Activated CD8-positive, alpha-beta memory T cell treated with anti-CD3 and anti-CD28 coated beads, Interleukin-2, amount 10 ng/mL, durations not matched to agents 7 days and 5 days (primary cell): ENCODE results near the gene DCTN3. TPM values are rescaled to one million over a fixed set of nuclear protein-coding genes. Genes with fewer than 3 reads are reported as not detected.

Experiments used
- ATAC-seq: fragments of 150-1000 bp; cut with Tn5 transposase; one replicate; pipeline ENCODE4 v1.10.0; 2021; ENCODE audit warnings: moderate library complexity
- CTCF ChIA-PET: fragments of 350-600 bp; sonication (Branson Sonifier 250); formaldehyde crosslinking; loops from one replicate; lab custom pipeline; 2021; ENCODE audit warnings: antibody characterized with exemption; lab: Charles Lee
- DNase-seq: peaks from one replicate; pipeline ENCODE4 v3.0.0-alpha.2; 2020
- H3K27ac Mint-ChIP-seq: one replicate; pipeline ENCODE4 v1.8.0; 2021; ENCODE audit warnings: mild to moderate bottlenecking, mixed read lengths
- H3K27me3 Mint-ChIP-seq: one replicate; pipeline ENCODE4 v1.8.0; 2021; ENCODE audit warnings: mixed read lengths
- H3K36me3 Mint-ChIP-seq: one replicate; pipeline ENCODE4 v1.8.0; 2021; ENCODE audit warnings: mild to moderate bottlenecking, mixed read lengths
- H3K4me1 Mint-ChIP-seq: one replicate; pipeline ENCODE4 v1.8.0; 2021; ENCODE audit warnings: mixed read lengths
- H3K4me3 Mint-ChIP-seq: one replicate; pipeline ENCODE4 v1.8.0; 2021; ENCODE audit warnings: mild to moderate bottlenecking, moderate library complexity, mixed read lengths
- H3K9me3 Mint-ChIP-seq: one replicate; pipeline ENCODE4 v1.8.0; 2022; ENCODE audit warnings: low read depth, mixed read lengths
- total RNA-seq, 2 experiments: library from RNA; stranded (reverse); gene quantifications; one replicate each; pipeline ENCODE4 v1.2.3, GENCODE V29; 2021

Gene DCTN3
- total RNA-seq, 2 experiments from 2014 or later = 106 to 120 TPM

- ATAC-seq (no peak), DNase-seq (no peak)
- Mint-ChIP-seq H3K27me3 (no peaks in the 10 kb centered on the region), H3K9me3 (no peaks in the 10 kb centered on the region), H3K36me3 (peaks cover 10% of the 10 kb centered on the region), H3K4me1 (peaks cover 23% of the 10 kb centered on the region), H3K27ac (no peak overlapping the region), H3K4me3 (peak overlapping the region; percentile 82)
- CTCF ChIA-PET = interaction anchor here (1.0 to 16.1 kb wide), 7 partner anchors 8 to 232 kb away, joined by 3 to 293 read pairs (median 5); partner anchors contain the start of genes ARID3C, DCTN3 and SIGMAR1
Observed at GRCh38 chr9:34610434-34611206, 9.7 kb downstream of the DCTN3 start.

GRCh38 chr9:34607331-34607730 lies 13.0 kb downstream of the DCTN3 start:
- Mint-ChIP-seq H3K4me3 (no peak overlapping the region), H3K27me3 (peaks cover 8% of the 10 kb centered on the region), H3K36me3 (no peaks in the 10 kb centered on the region), H3K4me1 (peaks cover 14% of the 10 kb centered on the region), H3K27ac (no peak overlapping the region), H3K9me3 (no peaks in the 10 kb centered on the region)
- CTCF ChIA-PET = interaction anchor here (1.3 to 6.3 kb wide), 3 partner anchors 12 to 29 kb away, joined by 3 to 55 read pairs (median 4); partner anchors contain the start of gene SIGMAR1
- ATAC-seq (no peak), DNase-seq (no peak)

GRCh38 chr9:34606905-34607304 lies 13.4 kb downstream of the DCTN3 start:
- H3K4me1 Mint-ChIP-seq = peaks cover 12% of the 10 kb centered on the region
- H3K36me3 Mint-ChIP-seq = no peaks in the 10 kb centered on the region
- ATAC-seq (no peak), DNase-seq (no peak)
- H3K9me3 Mint-ChIP-seq = no peaks in the 10 kb centered on the region
- H3K27me3 Mint-ChIP-seq = peaks cover 8% of the 10 kb centered on the region
- H3K4me3 Mint-ChIP-seq = no peak overlapping the region
- CTCF ChIA-PET = interaction anchor here (1.3 to 6.3 kb wide), 3 partner anchors 12 to 29 kb away, joined by 3 to 55 read pairs (median 4); partner anchors contain the start of gene SIGMAR1
- H3K27ac Mint-ChIP-seq = no peak overlapping the region

- CTCF ChIA-PET = interaction anchor here (1.3 to 6.3 kb wide), 5 partner anchors 11 to 202 kb away, joined by 3 to 55 read pairs (median 5); partner anchors contain the start of gene SIGMAR1
- Mint-ChIP-seq H3K4me1 (peaks cover 9% of the 10 kb centered on the region), H3K36me3 (no peaks in the 10 kb centered on the region), H3K9me3 (no peaks in the 10 kb centered on the region), H3K27ac (no peak overlapping the region), H3K4me3 (no peak overlapping the region), H3K27me3 (peaks cover 12% of the 10 kb centered on the region)
- ATAC-seq (no peak), DNase-seq (no peak)
Observed at GRCh38 chr9:34606190-34606589, 14.1 kb downstream of the DCTN3 start.

- H3K4me3 Mint-ChIP-seq = no peak overlapping the region
- no peaks in the 10 kb centered on the region for H3K4me1 Mint-ChIP-seq
- CTCF ChIA-PET = interaction anchor here (0.6 to 6.3 kb wide), 33 partner anchors 8 to 389 kb away, joined by 3 to 55 read pairs (median 4); partner anchors contain the start of genes ARID3C, DCTN3, GALT and RPP25L
- no peaks in the 10 kb centered on the region for H3K9me3 Mint-ChIP-seq
- H3K36me3 Mint-ChIP-seq = no peaks in the 10 kb centered on the region
- H3K27me3 Mint-ChIP-seq = peaks cover 12% of the 10 kb centered on the region
- ATAC-seq (peak; percentile 92), DNase-seq (peak; percentile 86)
- no peak overlapping the region for H3K27ac Mint-ChIP-seq
Observed at GRCh38 chr9:34603610-34604231, 16.6 kb downstream of the DCTN3 start.

- ATAC-seq = no peak
- CTCF ChIA-PET = interaction anchor here (1.2 to 6.3 kb wide), 5 partner anchors 10 to 198 kb away, joined by 4 to 55 read pairs (median 17); partner anchors contain the start of genes ARID3C, RPP25L and SIGMAR1
- Mint-ChIP-seq H3K9me3 (no peaks in the 10 kb centered on the region), H3K4me1 (no peaks in the 10 kb centered on the region), H3K27ac (no peak overlapping the region), H3K36me3 (no peaks in the 10 kb centered on the region), H3K27me3 (peaks cover 15% of the 10 kb centered on the region), H3K4me3 (no peak overlapping the region)
- no peak for DNase-seq
Observed at GRCh38 chr9:34601937-34602573, 18.2 kb downstream of the DCTN3 start.

GRCh38 chr9:34600908-34601307 lies 19.4 kb downstream of the DCTN3 start:
- no peak overlapping the region for H3K27ac Mint-ChIP-seq
- no peaks in the 10 kb centered on the region for H3K36me3 Mint-ChIP-seq
- no peak for DNase-seq
- H3K4me1 Mint-ChIP-seq = no peaks in the 10 kb centered on the region
- ATAC-seq = no peak
- CTCF ChIA-PET = interaction anchor here (0.9 to 1.7 kb wide), 5 partner anchors 10 to 48 kb away, joined by 3 to 9 read pairs (median 3); partner anchors contain the start of gene RPP25L
- H3K27me3 Mint-ChIP-seq = peaks cover 24% of the 10 kb centered on the region
- H3K4me3 Mint-ChIP-seq = no peak overlapping the region
- no peaks in the 10 kb centered on the region for H3K9me3 Mint-ChIP-seq

GRCh38 chr9:34599546-34599945 lies 20.7 kb downstream of the DCTN3 start:
- Mint-ChIP-seq H3K9me3 (no peaks in the 10 kb centered on the region), H3K4me3 (no peak overlapping the region), H3K36me3 (no peaks in the 10 kb centered on the region), H3K27me3 (peaks cover 24% of the 10 kb centered on the region), H3K27ac (no peak overlapping the region), H3K4me1 (no peaks in the 10 kb centered on the region)
- DNase-seq (no peak), ATAC-seq (no peak)
- CTCF ChIA-PET = interaction anchor here (0.9 to 1.7 kb wide), 2 partner anchors 35 to 218 kb away, joined by 3 to 9 read pairs; no protein-coding TSS in a partner anchor

- CTCF ChIA-PET = interaction anchor here (0.7 to 1.8 kb wide), 3 partner anchors 46 to 403 kb away, joined by 3 to 6 read pairs (median 4); no protein-coding TSS in a partner anchor
- H3K4me1 Mint-ChIP-seq = peaks cover 17% of the 10 kb centered on the region
- no peaks in the 10 kb centered on the region for H3K9me3 Mint-ChIP-seq
- no peak overlapping the region for H3K27ac Mint-ChIP-seq
- no peak overlapping the region for H3K4me3 Mint-ChIP-seq
- peaks cover 63% of the 10 kb centered on the region for H3K27me3 Mint-ChIP-seq
- DNase-seq = no peak
- no peak for ATAC-seq
- no peaks in the 10 kb centered on the region for H3K36me3 Mint-ChIP-seq
Observed at GRCh38 chr9:34594177-34594576, 26.1 kb downstream of the DCTN3 start.

GRCh38 chr9:34592895-34593601 lies 27.2 kb downstream of the DCTN3 start:
- DNase-seq (no peak), ATAC-seq (no peak)
- Mint-ChIP-seq H3K4me3 (no peak overlapping the region), H3K36me3 (peaks cover 2% of the 10 kb centered on the region), H3K27me3 (peaks cover 74% of the 10 kb centered on the region), H3K9me3 (no peaks in the 10 kb centered on the region), H3K27ac (no peak overlapping the region), H3K4me1 (peaks cover 22% of the 10 kb centered on the region)
- CTCF ChIA-PET = interaction anchor here (1.4 to 2.9 kb wide), 6 partner anchors 22 to 189 kb away, joined by 3 to 19 read pairs (median 6); partner anchors contain the start of gene SIGMAR1

GRCh38 chr9:34591917-34592866 lies 28.1 kb downstream of the DCTN3 start:
- ATAC-seq = no peak

More at GRCh38 chr9:34591917-34592866, 28.1 kb downstream of the DCTN3 start:
- Mint-ChIP-seq H3K36me3 (peaks cover 2% of the 10 kb centered on the region), H3K27ac (no peak overlapping the region), H3K4me3 (no peak overlapping the region), H3K9me3 (no peaks in the 10 kb centered on the region), H3K27me3 (peaks cover 79% of the 10 kb centered on the region), H3K4me1 (peaks cover 22% of the 10 kb centered on the region)
- CTCF ChIA-PET = interaction anchor here (0.7 to 2.9 kb wide), 34 partner anchors 10 to 261 kb away, joined by 3 to 19 read pairs (median 4); partner anchors contain the start of genes DCTN3, ENHO, GALT and RPP25L
- no peak for DNase-seq
